Caco-2 (cell line): ENCODE results near the gene CSTF2T. TPM values are rescaled to one million over a fixed set of nuclear protein-coding genes. Genes with fewer than 3 reads are reported as not detected.
"Not testable (repeated sequence)": the region's sequence is repeated elsewhere in the genome, so short reads cannot be mapped to it uniquely, and the experiment has no call there.

ENCODE experiments used
- BruUV-seq: library from RNA; stranded (reverse); fragments of 400-500 nt; replicated peaks from 2 replicates; lab custom pipeline; 2021; lab: Mats Ljungman, UMichigan
- CTCF ChIA-PET: fragments of 300-600 bp; sonication (Branson Sonifier 250); formaldehyde crosslinking; loops from one replicate; lab custom pipeline; 2022; ENCODE audit warnings: antibody characterized with exemption; lab: Charles Lee
- POLR2A ChIA-PET: fragments of 300-600 bp; sonication (Branson Sonifier 250); formaldehyde crosslinking; loops from one replicate; lab custom pipeline; 2022; ENCODE audit warnings: antibody characterized with exemption; lab: Charles Lee
- DNase-seq, 2 experiments: peaks; one replicate each; pipeline versions ENCODE4 v3.0.0 to v3.0.0-alpha.2; 2020 to 2022
- H3K27me3 ChIP-seq: replicated peaks from 2 replicates; pipeline ENCODE4 v1.6.0; 2011; ENCODE audit warnings: low read length; ENCODE audit not compliant: control insufficient read depth, insufficient read depth
- H3K36me3 ChIP-seq: 2 replicates; pipeline ENCODE4 v1.5.1; 2011; ENCODE audit warnings: low read length; ENCODE audit not compliant: control insufficient read depth, insufficient read depth
- H3K4me1 ChIP-seq: fragments of 250-450 bp; sonication (Bioruptor Pico); 2 replicates; pipeline ENCODE4 v1.5.1; 2020; ENCODE audit warnings: mild to moderate bottlenecking
- H3K4me3 ChIP-seq: 2 replicates; pipeline ENCODE4 v1.5.1; 2011; ENCODE audit warnings: low read depth, mild to moderate bottlenecking, control low read depth, low read length
- H3K9me3 ChIP-seq: fragments of 250-450 bp; sonication (Bioruptor Pico); 2 replicates; pipeline ENCODE4 v1.5.1; 2020; ENCODE audit warnings: mild to moderate bottlenecking, moderate library complexity
- H3K27ac Mint-ChIP-seq: one replicate; pipeline ENCODE4 v1.8.0; 2022; ENCODE audit warnings: mixed read lengths; ENCODE audit not compliant: unreplicated experiment
- H3K27me3 Mint-ChIP-seq: one replicate; pipeline ENCODE4 v1.8.0; 2022; ENCODE audit warnings: mixed read lengths; ENCODE audit not compliant: insufficient read depth, unreplicated experiment
- H3K36me3 Mint-ChIP-seq: one replicate; pipeline ENCODE4 v1.8.0; 2022; ENCODE audit warnings: mild to moderate bottlenecking, mixed read lengths; ENCODE audit not compliant: insufficient read depth, unreplicated experiment
- H3K4me1 Mint-ChIP-seq: one replicate; pipeline ENCODE4 v1.8.0; 2022; ENCODE audit warnings: low read depth, mixed read lengths; ENCODE audit not compliant: unreplicated experiment
- H3K4me3 Mint-ChIP-seq: one replicate; pipeline ENCODE4 v1.8.0; 2022; ENCODE audit warnings: mild to moderate bottlenecking, moderate library complexity, mixed read lengths; ENCODE audit not compliant: unreplicated experiment
- H3K9me3 Mint-ChIP-seq: one replicate; pipeline ENCODE4 v1.8.0; 2022; ENCODE audit warnings: mixed read lengths; ENCODE audit not compliant: unreplicated experiment
- CTCF ChIP-seq, 2 experiments: fragments of 200-600 bp in 1 of 2; IDR thresholded peaks; 1 replicate in 1 of 2; 2 replicates in 1 of 2; pipeline versions ENCODE4 v1.5.1 to v1.8.0; 2011 to 2022; ENCODE audit warnings: antibody characterized with exemption in 1 of 2, control low read depth in 1 of 2, inconsistent platforms in 1 of 2, low read depth in 1 of 2, low read length in 1 of 2, mild to moderate bottlenecking in 1 of 2, moderate library complexity in 1 of 2; ENCODE audit not compliant: insufficient read depth in 1 of 2, severe bottlenecking in 1 of 2, unreplicated experiment in 1 of 2
- intact Hi-C: fragments of 100-400 bp; cut with micrococcal nuclease; formaldehyde crosslinking; loops from one replicate; pipeline ENCODE4 v1.10.0; 2022; ENCODE audit not compliant: unreplicated experiment
- total RNA-seq: library from RNA; stranded (reverse); gene quantifications from 2 replicates; pipeline ENCODE4 v1.2.3, GENCODE V29; 2022

The CSTF2T gene
- total RNA-seq, 1 experiment from 2014 or later: 51.2 TPM

GRCh38 chr10:51689536-51689935 lies 9.9 kb downstream of the CSTF2T start:
- ChIA-PET CTCF (no interaction called here), POLR2A (no interaction called here)
- no peak overlapping the region for H3K27ac Mint-ChIP-seq
- intact Hi-C loops: no loop called here
- no peak overlapping the region for H3K4me3 ChIP-seq
- H3K9me3 ChIP-seq: no peaks in the 10 kb centered on the region
- H3K4me1 ChIP-seq: peaks cover 18% of the 10 kb centered on the region
- no peaks in the 10 kb centered on the region for H3K27me3 ChIP-seq
- H3K36me3 Mint-ChIP-seq: peaks cover 5% of the 10 kb centered on the region
- DNase-seq: no peak
- no TSS peak for BruUV-seq
- peaks cover 23% of the 10 kb centered on the region for H3K9me3 Mint-ChIP-seq
- no peaks in the 10 kb centered on the region for H3K27me3 Mint-ChIP-seq
- no peak for TF ChIP-seq CTCF (IDR thresholded peaks at IDR 0.05; ENCODE audit: insufficient read depth in 1 of 2, low read depth in 1 of 2, low read length in 1 of 2, severe bottlenecking in 1 of 2, unreplicated experiment in 1 of 2)
- no peaks in the 10 kb centered on the region for H3K36me3 ChIP-seq
- no peak overlapping the region for H3K4me3 Mint-ChIP-seq
- H3K4me1 Mint-ChIP-seq: peaks cover 25% of the 10 kb centered on the region

- H3K27me3 ChIP-seq, DNase-seq, H3K27me3 Mint-ChIP-seq, BruUV-seq, POLR2A ChIA-PET, intact Hi-C loops, CTCF ChIA-PET, H3K9me3 ChIP-seq, H3K36me3 Mint-ChIP-seq, H3K36me3 ChIP-seq, H3K4me3 Mint-ChIP-seq, H3K4me3 ChIP-seq, H3K27ac Mint-ChIP-seq: not testable (repeated sequence)
- peaks cover 23% of the 10 kb centered on the region for H3K9me3 Mint-ChIP-seq
- peaks cover 25% of the 10 kb centered on the region for H3K4me1 Mint-ChIP-seq
- peaks cover 12% of the 10 kb centered on the region for H3K4me1 ChIP-seq
Observed at GRCh38 chr10:51688826-51689225, 10.6 kb downstream of the CSTF2T start.

- TF ChIP-seq CTCF (IDR thresholded peaks at IDR 0.05; ENCODE audit: insufficient read depth in 1 of 2, low read depth in 1 of 2, low read length in 1 of 2, severe bottlenecking in 1 of 2, unreplicated experiment in 1 of 2): no peak
- peaks cover 12% of the 10 kb centered on the region for H3K4me1 ChIP-seq
- no peak overlapping the region for H3K27ac Mint-ChIP-seq
- intact Hi-C loops: no loop called here
- H3K27me3 Mint-ChIP-seq: no peaks in the 10 kb centered on the region
- BruUV-seq: no TSS peak
- no peak overlapping the region for H3K4me3 Mint-ChIP-seq
- CTCF ChIA-PET: no interaction called here
- H3K9me3 Mint-ChIP-seq: peaks cover 23% of the 10 kb centered on the region
- peaks cover 25% of the 10 kb centered on the region for H3K4me1 Mint-ChIP-seq
- peaks cover 3% of the 10 kb centered on the region for H3K36me3 Mint-ChIP-seq
- no peaks in the 10 kb centered on the region for H3K9me3 ChIP-seq
- H3K4me3 ChIP-seq: no peak overlapping the region
- no peak for DNase-seq
- POLR2A ChIA-PET: no interaction called here
- H3K36me3 ChIP-seq: no peaks in the 10 kb centered on the region
- no peaks in the 10 kb centered on the region for H3K27me3 ChIP-seq
Observed at GRCh38 chr10:51687296-51687695, 12.1 kb downstream of the CSTF2T start.

GRCh38 chr10:51685768-51686167 lies 13.6 kb downstream of the CSTF2T start:
- BruUV-seq: no TSS peak
- Mint-ChIP-seq H3K9me3 (peaks cover 23% of the 10 kb centered on the region), H3K27me3 (no peaks in the 10 kb centered on the region), H3K4me1 (peaks cover 18% of the 10 kb centered on the region), H3K36me3 (no peaks in the 10 kb centered on the region), H3K27ac (no peak overlapping the region), H3K4me3 (no peak overlapping the region)
- Histone ChIP-seq H3K4me1 (0 out of 2 replicates have a peak, but pooled peaks cover 5% of the 10 kb centered on the region), H3K27me3 (no peaks in the 10 kb centered on the region), H3K36me3 (no peaks in the 10 kb centered on the region), H3K9me3 (no peaks in the 10 kb centered on the region), H3K4me3 (no peak overlapping the region)
- no peak for DNase-seq
- no peak for TF ChIP-seq CTCF (IDR thresholded peaks at IDR 0.05; ENCODE audit: insufficient read depth in 1 of 2, low read depth in 1 of 2, low read length in 1 of 2, severe bottlenecking in 1 of 2, unreplicated experiment in 1 of 2)
- intact Hi-C loops: no loop called here
- ChIA-PET CTCF (no interaction called here), POLR2A (no interaction called here)
